GM12878 (cell line): Measurements from ENCODE around the gene PLEKHM1. TPM values are rescaled to one million over a fixed set of nuclear protein-coding genes. Genes with fewer than 3 reads are reported as not detected.
"Not testable (repeated sequence)": the region's sequence is repeated elsewhere in the genome, so short reads cannot be mapped to it uniquely, and the experiment has no call there.

Experiments
- ATAC-seq: fragments of 200-7000 bp; cut with Tn5 transposase; 3 replicates; pipeline ENCODE4 v1.9.1; 2020; ENCODE audit warnings: mild to moderate bottlenecking, moderate library complexity
- BruUV-seq: library from RNA; stranded (reverse); fragments of 400-500 nt; replicated peaks from 2 replicates; lab custom pipeline; 2021; lab: Mats Ljungman, UMichigan
- CTCF ChIA-PET: fragments of 300-600 bp; sonication (Branson Sonifier 250); formaldehyde crosslinking; extraction: SDS; loops from one replicate; lab custom pipeline; 2021; ENCODE audit warnings: inconsistent platforms; lab: Yijun Ruan, JAX
- POLR2A ChIA-PET: fragments of 350-600 bp; formaldehyde crosslinking; extraction: SDS; loops from one replicate; lab custom pipeline; 2021; ENCODE audit warnings: inconsistent platforms; lab: Charles Lee
- RAD21 ChIA-PET: fragments of 300-600 bp; sonication (Branson Sonifier 250); formaldehyde crosslinking; loops from one replicate; lab custom pipeline; 2023; ENCODE audit warnings: antibody characterized with exemption; ENCODE audit not compliant: unreplicated experiment; lab: Charles Lee
- SMC1A ChIA-PET: fragments of 300-600 bp; sonication (Branson Sonifier 250); formaldehyde crosslinking; loops from one replicate; lab custom pipeline; 2023; ENCODE audit not compliant: unreplicated experiment, uncharacterized antibody; lab: Charles Lee
- DNase-seq: peaks from one replicate; pipeline ENCODE4 v3.0.0-alpha.2; 2011; ENCODE audit warnings: low read depth, low spot score
- FAIRE-seq: peaks from 3 replicates; lab custom pipeline; 2011; peaks lifted over from hg19 to GRCh38; lab: Jason Lieb, UNC
- H2AFZ ChIP-seq: 2 replicates; pipeline ENCODE4 v1.6.0; 2011; ENCODE audit warnings: low read depth, low read length, control low read depth; ENCODE audit not compliant: control insufficient read depth
- H3K27ac ChIP-seq: 2 replicates; pipeline ENCODE4 v1.5.1; 2011; ENCODE audit warnings: control low read depth; ENCODE audit not compliant: control insufficient read depth, insufficient read depth
- H3K27me3 ChIP-seq, 2 experiments: replicated peaks in 1 of 2; 2 replicates each; pipeline versions ENCODE4 v1.6.0 to v1.6.1; 2011; ENCODE audit warnings: low read length in 1 of 2; ENCODE audit not compliant: control insufficient read depth in 2 of 2, insufficient read depth in 2 of 2
- H3K36me3 ChIP-seq, 2 experiments: 2 replicates each; pipeline ENCODE4 v1.5.1; 2011; ENCODE audit warnings: low read length in 1 of 2; ENCODE audit not compliant: control insufficient read depth in 2 of 2, insufficient read depth in 2 of 2
- H3K4me1 ChIP-seq: 2 replicates; pipeline ENCODE4 v1.6.1; 2011; ENCODE audit warnings: mild to moderate bottlenecking, low read length, moderate library complexity, mixed read lengths; ENCODE audit not compliant: control insufficient read depth, insufficient read depth
- H3K4me2 ChIP-seq: 2 replicates; pipeline ENCODE4 v1.6.0; 2011; ENCODE audit warnings: control low read depth; ENCODE audit not compliant: control insufficient read depth, insufficient read depth
- H3K4me3 ChIP-seq: fragments of 200-600 bp; sonication (generic); 2 replicates; pipeline ENCODE4 v1.5.1; 2016
- H3K79me2 ChIP-seq: 2 replicates; pipeline ENCODE4 v1.6.0; 2011; ENCODE audit warnings: low read length; ENCODE audit not compliant: control insufficient read depth, insufficient read depth
- H3K9ac ChIP-seq: 2 replicates; pipeline ENCODE4 v1.8.0; 2011; ENCODE audit warnings: low read length, control low read depth, mixed read lengths; ENCODE audit not compliant: control insufficient read depth, insufficient read depth
- H3K9me3 ChIP-seq: replicated peaks from 3 replicates; pipeline ENCODE4 v1.5.1; 2011; ENCODE audit warnings: mild to moderate bottlenecking, low read length; ENCODE audit not compliant: control insufficient read depth, insufficient read depth
- H4K20me1 ChIP-seq: 2 replicates; pipeline ENCODE4 v1.6.0; 2011; ENCODE audit not compliant: control insufficient read depth, insufficient read depth
- BACH1 ChIP-seq: fragments of 450-650 bp; IDR thresholded peaks from 2 replicates; pipeline ENCODE4 v1.6.1; 2017; ENCODE audit warnings: mild to moderate bottlenecking, borderline replicate concordance
- NBN ChIP-seq: fragments of 450-650 bp; IDR thresholded peaks from 2 replicates; pipeline ENCODE4 v1.6.1; 2016
- WGBS: methylation state at CpG from one replicate; pipeline ENCODE4 v1.1.6; 2016; ENCODE audit warnings: low lambda C conversion rate; ENCODE audit not compliant: insufficient replicate concordance, insufficient coverage; ENCODE audit errors: missing lambda C conversion rate; 5-methylcytosine and 5-hydroxymethylcytosine counted together
- in situ Hi-C: fragments of 300-500 bp; cut with MboI; formaldehyde crosslinking; loops from 9 replicates; pipeline ENCODE4 v1.14.3; 2018; ENCODE audit warnings: mixed read lengths
- intact Hi-C: fragments of 100-400 bp; cut with micrococcal nuclease; formaldehyde crosslinking; loops from one replicate; pipeline ENCODE4 v1.14.2; 2022; ENCODE audit not compliant: unreplicated experiment
- polyA plus RNA-seq, 11 experiments: library from polyadenylated mRNA; depleted of rRNA in 4 of 11; unstranded in 6 of 11; stranded (reverse) in 5 of 11; fragments of >200 nt; fragmentation: Nextera tagmentation in 4 of 11; fragmentation: Illumina TruSeq in 1 of 11; extraction: Ambion mirVana in 4 of 11; extraction: Trizol in 1 of 11; gene quantifications; 1 replicate in 1 of 11; 2 replicates in 10 of 11; pipeline versions ENCODE4 v1.2.1 to v1.2.3, GENCODE V29; 2011 to 2016; ENCODE audit warnings: inconsistent platforms in 2 of 11, missing spikeins in 2 of 11, low read depth in 1 of 11
- total RNA-seq, 4 experiments: library from RNA; depleted of rRNA in 3 of 4; stranded (reverse); fragments of >200 nt in 3 of 4; fragmentation: Illumina TruSeq in 1 of 4; extraction: Trizol in 1 of 4; gene quantifications; 2 replicates each; pipeline versions ENCODE4 v1.2.1 to v1.2.3, GENCODE V29; 2013 to 2021
- TF ChIP-seq, protein P1 (sequence below): fragments of 450-650 bp; IDR thresholded peaks from 2 replicates; pipeline ENCODE4 v1.6.1; 2016; ENCODE audit warnings: mild to moderate bottlenecking
- TF ChIP-seq, protein P2 (sequence below): fragments of 450-650 bp; IDR thresholded peaks from 2 replicates; pipeline ENCODE4 v1.6.1; 2017; ENCODE audit warnings: mild to moderate bottlenecking, moderate library complexity
- TF ChIP-seq, protein P3 (sequence below): IDR thresholded peaks from 2 replicates; pipeline ENCODE4 v1.6.1; 2011; ENCODE audit warnings: mild to moderate bottlenecking, low read depth, low read length, moderate library complexity; ENCODE audit not compliant: insufficient replicate concordance

The PLEKHM1 gene
- total and polyA plus RNA-seq, 10 of the 15 experiments (the other 5 are each of a cell fraction or from before 2014, with no cell fraction given): 0.21 to 27.8 (median 9.4) TPM

DNA sequence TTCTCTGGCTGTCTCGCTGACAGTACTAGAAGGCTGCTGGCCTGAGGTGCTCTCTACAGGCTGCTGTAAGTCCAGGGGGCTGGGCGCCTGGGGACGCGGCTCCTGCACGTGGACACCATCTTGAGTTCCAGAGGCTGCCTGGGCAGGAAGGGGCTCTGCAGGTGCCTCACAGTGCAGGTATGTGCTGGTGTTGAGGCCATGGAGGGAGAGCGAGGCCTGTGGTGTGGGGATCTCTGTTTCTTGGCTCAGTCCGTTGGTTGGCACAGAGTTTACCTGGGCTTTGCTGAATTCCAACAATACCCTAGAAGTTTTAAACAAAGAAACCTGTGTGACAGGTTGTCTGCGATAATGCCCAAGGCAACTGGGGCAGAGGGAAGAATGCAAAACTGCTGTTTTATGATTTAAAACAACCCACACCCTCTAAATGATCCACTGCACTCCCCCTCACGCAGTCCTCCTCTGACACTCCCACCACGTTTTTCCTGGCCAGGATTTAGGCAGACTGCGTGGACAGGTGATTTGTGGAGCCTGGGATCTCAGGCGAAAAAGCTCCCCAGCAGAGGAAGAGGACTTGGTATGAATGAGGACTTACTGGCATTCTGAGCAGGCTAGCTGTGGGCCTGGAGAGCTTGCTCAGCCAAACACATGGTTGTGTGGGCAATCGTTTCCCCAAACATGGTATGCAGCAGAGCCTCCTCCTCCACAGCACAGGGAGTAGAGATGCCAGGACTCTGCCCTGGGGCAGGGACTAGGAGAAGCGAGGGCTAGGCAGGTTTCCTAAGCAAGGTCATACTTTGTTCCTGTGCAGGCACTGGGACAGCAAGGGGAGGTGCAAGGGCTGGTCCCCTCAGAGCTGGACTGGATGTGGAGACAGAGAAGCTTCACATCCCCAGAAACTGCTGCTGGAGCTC is 22.0 kb downstream of the PLEKHM1 start:
- H3K36me3 ChIP-seq, H4K20me1 ChIP-seq, RAD21 ChIA-PET, FAIRE-seq, H3K9ac ChIP-seq, H3K79me2 ChIP-seq, POLR2A ChIA-PET, BruUV-seq, H3K4me1 ChIP-seq, CTCF ChIA-PET, H3K27me3 ChIP-seq, DNase-seq, intact Hi-C loops, H3K4me2 ChIP-seq, in situ Hi-C loops, H3K9me3 ChIP-seq, H2AFZ ChIP-seq, SMC1A ChIA-PET, ATAC-seq, H3K4me3 ChIP-seq, H3K27ac ChIP-seq: not testable (repeated sequence)
- WGBS: 86% methylated on average over 13 of the region's 14 CpGs

DNA sequence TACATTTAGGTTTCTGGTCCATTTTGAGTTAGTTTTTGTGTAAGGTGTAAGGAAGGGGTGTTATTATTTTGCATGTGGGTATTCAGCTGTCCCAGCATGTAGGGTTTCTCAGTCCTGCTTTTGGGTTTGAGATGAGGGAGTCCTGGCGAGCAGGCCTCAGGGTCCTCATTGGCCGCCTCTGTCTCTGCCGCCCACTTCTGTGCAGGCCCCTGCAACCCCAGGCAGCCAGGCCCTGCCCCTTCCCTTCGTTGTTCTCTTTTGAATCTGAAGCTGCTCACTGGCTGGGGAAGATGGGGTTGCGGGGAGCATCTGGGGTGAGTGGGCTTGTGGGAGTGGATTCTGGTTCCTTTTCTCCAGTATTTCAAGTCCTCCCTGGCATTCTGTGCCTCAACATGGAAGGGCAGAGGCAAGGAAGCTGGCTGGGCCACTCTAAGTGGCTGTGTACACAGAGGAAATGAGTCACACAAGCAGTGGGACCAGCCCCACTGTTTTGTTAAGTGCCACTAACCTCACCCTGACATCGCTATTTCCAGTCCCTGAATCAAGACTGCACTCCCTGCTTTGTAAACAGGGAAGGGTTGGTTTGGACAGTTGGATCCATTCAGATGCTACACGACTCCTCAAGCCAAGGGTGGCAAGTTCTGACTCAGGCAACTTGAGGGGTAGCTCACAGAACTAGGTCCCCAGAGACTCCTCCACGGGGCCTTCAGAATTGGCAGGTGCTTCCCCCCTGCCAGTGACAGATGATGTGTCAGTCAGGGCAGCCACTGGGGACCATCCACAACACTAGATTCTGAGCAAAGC is 28.8 kb downstream of the PLEKHM1 start:
- ATAC-seq (peak; percentile 97), DNase-seq (peak; percentile 24)
- in situ Hi-C loops, H3K79me2 ChIP-seq, H3K9ac ChIP-seq, H3K9me3 ChIP-seq, BruUV-seq, H3K4me3 ChIP-seq, H3K36me3 ChIP-seq, FAIRE-seq, H3K4me1 ChIP-seq, H3K4me2 ChIP-seq, H4K20me1 ChIP-seq, POLR2A ChIA-PET, intact Hi-C loops, H3K27me3 ChIP-seq, RAD21 ChIA-PET: not testable (repeated sequence)
- ChIA-PET CTCF (interaction anchor here (1.2 kb wide), 1 partner anchor 33 kb away, joined by 3 read pairs; no protein-coding TSS in a partner anchor), SMC1A (interaction anchor here (0.7 kb wide), 1 partner anchor 55 kb away, joined by 3 read pairs; no protein-coding TSS in a partner anchor)
- WGBS: 0% methylated on average over 4 of the region's 8 CpGs
- peak overlapping the region; percentile 41 for H2AFZ ChIP-seq
- H3K27ac ChIP-seq: peak overlapping the region; percentile 39; the same call in 1 of the 2 replicates
- TF ChIP-seq BACH1 (0 out of 2 replicates have a peak, but pooled peaks have one; percentile 38), NBN (peak; percentile 81)
- TF ChIP-seq, protein P1, sequence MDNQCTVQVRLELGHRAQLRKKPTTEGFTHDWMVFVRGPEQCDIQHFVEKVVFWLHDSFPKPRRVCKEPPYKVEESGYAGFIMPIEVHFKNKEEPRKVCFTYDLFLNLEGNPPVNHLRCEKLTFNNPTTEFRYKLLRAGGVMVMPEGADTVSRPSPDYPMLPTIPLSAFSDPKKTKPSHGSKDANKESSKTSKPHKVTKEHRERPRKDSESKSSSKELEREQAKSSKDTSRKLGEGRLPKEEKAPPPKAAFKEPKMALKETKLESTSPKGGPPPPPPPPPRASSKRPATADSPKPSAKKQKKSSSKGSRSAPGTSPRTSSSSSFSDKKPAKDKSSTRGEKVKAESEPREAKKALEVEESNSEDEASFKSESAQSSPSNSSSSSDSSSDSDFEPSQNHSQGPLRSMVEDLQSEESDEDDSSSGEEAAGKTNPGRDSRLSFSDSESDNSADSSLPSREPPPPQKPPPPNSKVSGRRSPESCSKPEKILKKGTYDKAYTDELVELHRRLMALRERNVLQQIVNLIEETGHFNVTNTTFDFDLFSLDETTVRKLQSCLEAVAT: 0 out of 2 replicates have a peak, but pooled peaks have one; percentile 28
- TF ChIP-seq, protein P2, sequence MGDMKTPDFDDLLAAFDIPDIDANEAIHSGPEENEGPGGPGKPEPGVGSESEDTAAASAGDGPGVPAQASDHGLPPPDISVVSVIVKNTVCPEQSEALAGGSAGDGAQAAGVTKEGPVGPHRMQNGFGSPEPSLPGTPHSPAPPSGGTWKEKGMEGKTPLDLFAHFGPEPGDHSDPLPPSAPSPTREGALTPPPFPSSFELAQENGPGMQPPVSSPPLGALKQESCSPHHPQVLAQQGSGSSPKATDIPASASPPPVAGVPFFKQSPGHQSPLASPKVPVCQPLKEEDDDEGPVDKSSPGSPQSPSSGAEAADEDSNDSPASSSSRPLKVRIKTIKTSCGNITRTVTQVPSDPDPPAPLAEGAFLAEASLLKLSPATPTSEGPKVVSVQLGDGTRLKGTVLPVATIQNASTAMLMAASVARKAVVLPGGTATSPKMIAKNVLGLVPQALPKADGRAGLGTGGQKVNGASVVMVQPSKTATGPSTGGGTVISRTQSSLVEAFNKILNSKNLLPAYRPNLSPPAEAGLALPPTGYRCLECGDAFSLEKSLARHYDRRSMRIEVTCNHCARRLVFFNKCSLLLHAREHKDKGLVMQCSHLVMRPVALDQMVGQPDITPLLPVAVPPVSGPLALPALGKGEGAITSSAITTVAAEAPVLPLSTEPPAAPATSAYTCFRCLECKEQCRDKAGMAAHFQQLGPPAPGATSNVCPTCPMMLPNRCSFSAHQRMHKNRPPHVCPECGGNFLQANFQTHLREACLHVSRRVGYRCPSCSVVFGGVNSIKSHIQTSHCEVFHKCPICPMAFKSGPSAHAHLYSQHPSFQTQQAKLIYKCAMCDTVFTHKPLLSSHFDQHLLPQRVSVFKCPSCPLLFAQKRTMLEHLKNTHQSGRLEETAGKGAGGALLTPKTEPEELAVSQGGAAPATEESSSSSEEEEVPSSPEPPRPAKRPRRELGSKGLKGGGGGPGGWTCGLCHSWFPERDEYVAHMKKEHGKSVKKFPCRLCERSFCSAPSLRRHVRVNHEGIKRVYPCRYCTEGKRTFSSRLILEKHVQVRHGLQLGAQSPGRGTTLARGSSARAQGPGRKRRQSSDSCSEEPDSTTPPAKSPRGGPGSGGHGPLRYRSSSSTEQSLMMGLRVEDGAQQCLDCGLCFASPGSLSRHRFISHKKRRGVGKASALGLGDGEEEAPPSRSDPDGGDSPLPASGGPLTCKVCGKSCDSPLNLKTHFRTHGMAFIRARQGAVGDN: peak; percentile 21; the same call in 1 of the 2 replicates
- TF ChIP-seq, protein P3, sequence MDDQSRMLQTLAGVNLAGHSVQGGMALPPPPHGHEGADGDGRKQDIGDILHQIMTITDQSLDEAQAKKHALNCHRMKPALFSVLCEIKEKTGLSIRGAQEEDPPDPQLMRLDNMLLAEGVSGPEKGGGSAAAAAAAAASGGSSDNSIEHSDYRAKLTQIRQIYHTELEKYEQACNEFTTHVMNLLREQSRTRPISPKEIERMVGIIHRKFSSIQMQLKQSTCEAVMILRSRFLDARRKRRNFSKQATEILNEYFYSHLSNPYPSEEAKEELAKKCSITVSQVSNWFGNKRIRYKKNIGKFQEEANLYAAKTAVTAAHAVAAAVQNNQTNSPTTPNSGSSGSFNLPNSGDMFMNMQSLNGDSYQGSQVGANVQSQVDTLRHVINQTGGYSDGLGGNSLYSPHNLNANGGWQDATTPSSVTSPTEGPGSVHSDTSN: peak; percentile 77
